Ovary (tissue), 9 donors: ENCODE measurements around the gene UQCC2. TPM values are rescaled to one million over a fixed set of nuclear protein-coding genes. Genes with fewer than 3 reads are reported as not detected.

Experiments used
- DNase-seq, 5 donors: peaks; one replicate each; pipeline ENCODE4 v3.0.0-alpha.2; 2019 to 2020
- H3K27ac ChIP-seq, 2 donors: fragments of 200-600 bp; one replicate each; pipeline versions ENCODE4 v1.5.1 to v1.8.0; 2019 to 2022
- H3K27me3 ChIP-seq: fragments of 200-600 bp; one replicate; pipeline ENCODE4 v1.8.0; 2022
- H3K36me3 ChIP-seq: fragments of 200-600 bp; sonication (generic); one replicate; pipeline ENCODE4 v1.5.1; 2019
- H3K4me1 ChIP-seq: one replicate; pipeline ENCODE4 v1.8.1; 2013; ENCODE audit warnings: mild to moderate bottlenecking, moderate library complexity; ENCODE audit not compliant: insufficient read depth
- H3K4me3 ChIP-seq: fragments of 200-600 bp; sonication (generic); one replicate; pipeline ENCODE4 v1.5.1; 2017
- H3K9me3 ChIP-seq, 2 donors: fragments of 200-600 bp in 1 of 2; sonication (generic) in 1 of 2; one replicate each; pipeline versions ENCODE4 v1.5.1 to v1.8.1; 2013 to 2019; ENCODE audit warnings: mild to moderate bottlenecking in 1 of 2, moderate library complexity in 1 of 2
- CTCF ChIP-seq, 3 donors: fragments of 450-650 bp in 2 of 3; fragments of 200-600 bp in 1 of 3; IDR thresholded peaks; one replicate each; pipeline versions ENCODE4 v1.5.1 to v1.8.0; 2016 to 2022; ENCODE audit warnings: antibody characterized with exemption in 3 of 3, mild to moderate bottlenecking in 1 of 3
- EP300 ChIP-seq: sonication (generic); formaldehyde crosslinking; IDR thresholded peaks from one replicate; pipeline ENCODE4 v1.6.1; 2017; ENCODE audit warnings: antibody characterized with exemption
- POLR2A ChIP-seq: fragments of 450-650 bp; IDR thresholded peaks from one replicate; pipeline ENCODE4 v1.6.1; 2017; ENCODE audit warnings: antibody characterized with exemption, mild to moderate bottlenecking, moderate library complexity
- WGBS, 3 donors: extraction: QIAGEN DNeasy Blood & Tissue Kit in 1 of 3; methylation state at CpG; one replicate each; pipeline versions ENCODE4 v1.1.5 to v1.1.7; 2013 to 2017; 5-methylcytosine and 5-hydroxymethylcytosine counted together
- intact Hi-C, 4 donors: fragments of 100-400 bp; cut with DNase I; formaldehyde crosslinking; loops; one replicate each; pipeline versions ENCODE4 v1.11.0 to v1.15.1; 2022 to 2023
- polyA plus RNA-seq, 2 donors: library from polyadenylated mRNA; stranded (reverse); fragments of 200-250 nt in 1 of 2; fragments of 350-450 nt in 1 of 2; fragmentation: Illumina TruSeq in 1 of 2; extraction: RNeasy Lipid Tissue Mini Kit (QIAGEN cat#74804) in 1 of 2; gene quantifications; one replicate each; pipeline ENCODE4 v1.2.3, GENCODE V29; 2013 to 2014
- total RNA-seq, 7 donors: library from RNA; depleted of rRNA in 2 of 7; stranded (reverse); fragments of >200 nt in 2 of 7; fragmentation: NEBNext Ultra II Directional in 3 of 7; extraction: Animal tissue kit (Norgen Biotek cat#: 25700) in 3 of 7; gene quantifications; one replicate each; pipeline versions ENCODE4 v1.1.0 to v1.2.4, GENCODE V29; 2016 to 2023
- donor health status: DM: no; HTN: no; CAD: no; lungs with moderate emphysema.
- donor health status: DM: no; HTN: no; CAD: no.
- donor health status: Bipolar disorder and iron deficiency.
- donor health status: DM: yes; HTN: yes; CAD: no.
- donor health status: DM: no; HTN: no; CAD: no.
- donor health status: DM: yes; HTN: yes; CAD: no.

The UQCC2 gene
- total and polyA plus RNA-seq, 9 donors: 9.1 to 65.2 (median 38.0) TPM

DNA sequence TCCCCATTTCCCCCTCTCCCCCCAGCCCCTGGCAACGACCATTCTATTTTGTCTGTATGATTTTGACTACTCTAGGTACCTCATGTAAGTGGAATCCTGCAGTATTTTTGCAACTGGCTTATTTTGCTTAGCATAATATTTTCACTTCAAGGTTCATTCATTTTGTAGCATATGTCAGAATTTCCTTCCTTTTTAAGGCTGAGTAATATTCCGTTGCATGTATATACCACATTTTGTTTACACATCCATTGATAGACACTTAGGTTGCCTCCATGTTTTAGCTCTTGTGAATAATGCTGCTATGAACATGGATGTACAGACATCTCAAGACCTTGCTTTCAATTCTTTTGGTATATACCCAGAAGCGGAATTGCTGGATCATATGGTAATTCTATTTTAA is 1.4 kb upstream of the UQCC2 start:
- 92 to 94% (median 93%) methylated on average over 3 of the region's 3 CpGs for WGBS, 3 donors
- peaks cover 4% of the 10 kb centered on the region for H3K4me1 ChIP-seq
- H3K9me3 ChIP-seq: no peaks in the 10 kb centered on the region
- no peaks in the 10 kb centered on the region for H3K36me3 ChIP-seq
- no peak for DNase-seq
- TF ChIP-seq POLR2A: no peak
- no peak for TF ChIP-seq EP300
- no peak for TF ChIP-seq CTCF (IDR thresholded peaks at IDR 0.05)
- intact Hi-C loops: loop anchor here in 2 of 4 donors (10.0 kb wide), 1 partner anchor 442 kb away; no protein-coding TSS in a partner anchor
- no peak overlapping the region for H3K27ac ChIP-seq
- no peak overlapping the region for H3K4me3 ChIP-seq
- H3K27me3 ChIP-seq: no peaks in the 10 kb centered on the region

- no peak overlapping the region for H3K27ac ChIP-seq
- no peaks in the 10 kb centered on the region for H3K9me3 ChIP-seq
- no peaks in the 10 kb centered on the region for H3K27me3 ChIP-seq
- peaks cover 4% of the 10 kb centered on the region for H3K4me1 ChIP-seq
- intact Hi-C loops: loop anchor here in 2 of 4 donors (10.0 kb wide), 1 partner anchor 444 kb away; no protein-coding TSS in a partner anchor
- H3K36me3 ChIP-seq: no peaks in the 10 kb centered on the region
- peak overlapping the region; percentile 76 for H3K4me3 ChIP-seq
- TF ChIP-seq CTCF (IDR thresholded peaks at IDR 0.05) (no peak), POLR2A (no peak), EP300 (no peak)
- 76 to 81% (median 78%) methylated on average over 15 of the region's 15 CpGs for WGBS, 3 donors
- DNase-seq: no peak
These were observed 991 bp downstream of the UQCC2 start for GRCh38 chr6:33710296-33711121.

DNA sequence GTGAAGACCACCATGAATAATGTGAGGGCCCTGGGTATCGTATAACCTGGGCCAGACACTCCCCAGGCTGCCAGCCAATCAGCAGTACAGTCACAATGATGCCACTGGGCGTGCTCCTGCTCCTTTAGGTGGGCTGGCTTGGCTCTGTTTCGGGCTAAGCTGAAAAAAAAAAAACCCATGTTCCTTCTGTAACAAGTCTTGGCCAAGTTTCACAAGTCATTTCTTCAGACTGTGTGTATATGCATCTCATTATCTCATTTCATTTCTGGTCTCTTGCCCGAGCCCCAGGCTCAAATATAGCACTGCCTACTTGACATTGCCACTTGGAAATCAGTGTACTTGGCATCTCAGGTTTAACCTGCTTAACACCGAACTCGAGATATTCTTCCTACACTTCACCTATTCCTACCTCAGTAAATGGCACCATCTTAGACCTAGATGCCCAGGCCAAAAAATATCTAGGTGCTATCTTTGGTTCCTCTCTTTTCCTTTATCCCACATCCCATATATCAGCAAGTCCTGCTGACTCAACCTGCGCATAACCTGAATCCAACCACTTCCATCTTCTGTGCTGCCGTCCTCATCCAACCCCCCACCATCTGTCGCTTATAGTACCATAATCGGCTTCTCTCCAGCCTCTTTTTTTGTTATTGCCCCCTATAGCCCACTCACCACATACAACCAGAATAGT is 1.8 kb downstream of the UQCC2 start:
- TF ChIP-seq EP300: no peak
- no peak for TF ChIP-seq POLR2A
- TF ChIP-seq CTCF (IDR thresholded peaks at IDR 0.05): no peak
- WGBS, 3 donors: 83 to 92% (median 87%) methylated on average over 10 of the region's 10 CpGs
- Histone ChIP-seq H3K27ac (no peak overlapping the region), H3K9me3 (no peaks in the 10 kb centered on the region), H3K4me3 (no peak overlapping the region), H3K27me3 (no peaks in the 10 kb centered on the region), H3K36me3 (no peaks in the 10 kb centered on the region), H3K4me1 (peaks cover 4% of the 10 kb centered on the region)
- intact Hi-C loops: loop anchor here in 2 of 4 donors (10.0 kb wide), 1 partner anchor 445 kb away; no protein-coding TSS in a partner anchor
- no peak for DNase-seq

GRCh38 chr6:33708516-33709204 is 2.8 kb downstream of the UQCC2 start:
- intact Hi-C loops: no loop called here
- no peak overlapping the region for H3K4me3 ChIP-seq
- WGBS, 3 donors: 78 to 88% (median 84%) methylated on average over 10 of the region's 10 CpGs
- no peak for TF ChIP-seq POLR2A
- no peak for TF ChIP-seq EP300
- TF ChIP-seq CTCF (IDR thresholded peaks at IDR 0.05): no peak
- no peaks in the 10 kb centered on the region for H3K27me3 ChIP-seq
- H3K36me3 ChIP-seq: no peaks in the 10 kb centered on the region
- no peak for DNase-seq
- H3K9me3 ChIP-seq: no peaks in the 10 kb centered on the region
- no peak overlapping the region for H3K27ac ChIP-seq
- H3K4me1 ChIP-seq: peaks cover 4% of the 10 kb centered on the region
